Measurements from ENCODE around the gene TM4SF20.

Gene TM4SF20

GRCh38 chr2:227363756-227364155 lies 15.3 kb downstream of the TM4SF20 start:
- peaks cover 29% of the 10 kb centered on the region for H3K36me3 ChIP-seq
- no peaks in the 10 kb centered on the region for H3K9me3 ChIP-seq
- peaks cover 7% of the 10 kb centered on the region for H3K27me3 ChIP-seq
- H3K4me1 ChIP-seq (ENCODE audit: control insufficient read depth in 1 of 2, insufficient read depth in 1 of 2, low read depth in 1 of 2, low read length in 1 of 2): peaks cover 6 to 12% of the 10 kb centered on the region in 2 experiments
- TF ChIP-seq, protein P1, sequence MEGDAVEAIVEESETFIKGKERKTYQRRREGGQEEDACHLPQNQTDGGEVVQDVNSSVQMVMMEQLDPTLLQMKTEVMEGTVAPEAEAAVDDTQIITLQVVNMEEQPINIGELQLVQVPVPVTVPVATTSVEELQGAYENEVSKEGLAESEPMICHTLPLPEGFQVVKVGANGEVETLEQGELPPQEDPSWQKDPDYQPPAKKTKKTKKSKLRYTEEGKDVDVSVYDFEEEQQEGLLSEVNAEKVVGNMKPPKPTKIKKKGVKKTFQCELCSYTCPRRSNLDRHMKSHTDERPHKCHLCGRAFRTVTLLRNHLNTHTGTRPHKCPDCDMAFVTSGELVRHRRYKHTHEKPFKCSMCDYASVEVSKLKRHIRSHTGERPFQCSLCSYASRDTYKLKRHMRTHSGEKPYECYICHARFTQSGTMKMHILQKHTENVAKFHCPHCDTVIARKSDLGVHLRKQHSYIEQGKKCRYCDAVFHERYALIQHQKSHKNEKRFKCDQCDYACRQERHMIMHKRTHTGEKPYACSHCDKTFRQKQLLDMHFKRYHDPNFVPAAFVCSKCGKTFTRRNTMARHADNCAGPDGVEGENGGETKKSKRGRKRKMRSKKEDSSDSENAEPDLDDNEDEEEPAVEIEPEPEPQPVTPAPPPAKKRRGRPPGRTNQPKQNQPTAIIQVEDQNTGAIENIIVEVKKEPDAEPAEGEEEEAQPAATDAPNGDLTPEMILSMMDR (IDR thresholded peaks at IDR 0.05): no peak
- no peak overlapping the region for H3K4me3 ChIP-seq (ENCODE audit: low read depth in 1 of 2, low read length in 1 of 2)
- H3K27ac ChIP-seq: no peak overlapping the region

GRCh38 chr2:227360351-227360750 lies 18.8 kb downstream of the TM4SF20 start:
- no peak overlapping the region for H3K27ac ChIP-seq
- no peaks in the 10 kb centered on the region for H3K9me3 ChIP-seq
- TF ChIP-seq, protein P1 (IDR thresholded peaks at IDR 0.05): no peak

DNA sequence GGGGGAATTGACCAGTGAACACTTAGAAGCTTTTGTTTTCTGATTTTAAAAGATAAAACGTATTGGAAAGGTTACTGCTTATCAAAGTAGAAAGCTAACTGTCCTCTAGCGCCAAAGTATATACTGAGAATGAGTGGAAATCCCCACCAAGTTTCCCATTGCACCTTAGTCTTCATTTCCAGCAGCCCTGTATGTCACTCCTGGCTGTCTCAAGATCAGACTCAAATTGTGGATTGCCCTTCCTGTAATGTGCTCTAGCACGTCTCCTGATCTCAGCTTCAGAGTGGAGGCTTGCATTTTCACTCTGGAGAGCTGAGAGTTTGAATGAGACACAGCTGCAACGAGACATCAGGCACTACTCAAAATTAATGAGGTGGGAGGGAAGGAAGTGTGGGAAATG lies 27.5 kb downstream of the TM4SF20 start:
- H3K27ac ChIP-seq: no peak overlapping the region
- H3K9me3 ChIP-seq: no peaks in the 10 kb centered on the region
- TF ChIP-seq, protein P1 (IDR thresholded peaks at IDR 0.05): no peak
- no peaks in the 10 kb centered on the region for H3K27me3 ChIP-seq
- H3K36me3 ChIP-seq: peaks cover 44% of the 10 kb centered on the region
- no peak overlapping the region for H3K4me3 ChIP-seq (ENCODE audit: low read depth in 1 of 2, low read length in 1 of 2)
- H3K4me1 ChIP-seq (ENCODE audit: control insufficient read depth in 1 of 2, insufficient read depth in 1 of 2, low read depth in 1 of 2, low read length in 1 of 2): no peaks in the 10 kb centered on the region

More at GRCh38 chr2:227360351-227360750, 18.8 kb downstream of the TM4SF20 start:
- H3K4me1 ChIP-seq (ENCODE audit: control insufficient read depth in 1 of 2, insufficient read depth in 1 of 2, low read depth in 1 of 2, low read length in 1 of 2): no peaks in the 10 kb centered on the region
- H3K36me3 ChIP-seq: peaks cover 63% of the 10 kb centered on the region
- no peaks in the 10 kb centered on the region for H3K27me3 ChIP-seq
- no peak overlapping the region for H3K4me3 ChIP-seq (ENCODE audit: low read depth in 1 of 2, low read length in 1 of 2)

DNA sequence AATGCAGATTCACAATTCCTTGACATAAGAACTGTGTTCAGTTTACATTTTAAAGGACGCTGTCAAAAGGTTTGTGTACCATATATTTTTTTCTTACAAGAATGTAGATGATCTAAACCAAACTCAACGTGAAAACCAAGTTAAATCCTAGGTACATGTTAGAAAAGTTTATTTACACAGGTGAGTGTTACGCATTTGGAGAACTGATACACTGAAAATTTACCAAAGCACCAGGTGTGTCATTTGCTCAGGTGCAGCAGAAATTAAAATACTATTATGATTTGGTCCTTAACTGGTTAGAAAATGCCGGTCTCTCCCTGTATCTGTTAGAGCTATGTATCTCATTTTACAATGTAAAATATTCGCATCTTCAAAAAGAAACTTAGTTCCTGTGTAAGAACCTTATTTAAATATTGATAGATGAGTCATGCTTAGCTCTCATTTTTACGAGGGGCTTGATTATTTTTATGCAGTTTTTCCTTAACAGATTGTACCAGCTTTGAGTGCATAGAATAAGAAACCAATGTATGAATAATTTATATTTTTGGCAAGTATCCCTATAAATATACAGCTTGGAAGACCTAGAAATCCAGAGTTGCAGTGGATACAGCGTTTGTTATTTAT lies 29.0 kb downstream of the TM4SF20 start:
- TF ChIP-seq, protein P1 (IDR thresholded peaks at IDR 0.05): no peak
- H3K4me1 ChIP-seq (ENCODE audit: control insufficient read depth in 1 of 2, insufficient read depth in 1 of 2, low read depth in 1 of 2, low read length in 1 of 2): no peaks in the 10 kb centered on the region

GRCh38 chr2:227348324-227348723 lies 30.8 kb downstream of the TM4SF20 start:
- Histone ChIP-seq H3K9me3 (no peaks in the 10 kb centered on the region), H3K36me3 (peaks cover 49% of the 10 kb centered on the region), H3K4me1 (ENCODE audit: control insufficient read depth in 1 of 2, insufficient read depth in 1 of 2, low read depth in 1 of 2, low read length in 1 of 2) (no peaks in the 10 kb centered on the region), H3K27ac (no peak overlapping the region), H3K27me3 (no peaks in the 10 kb centered on the region), H3K4me3 (ENCODE audit: low read depth in 1 of 2, low read length in 1 of 2) (no peak overlapping the region)
- TF ChIP-seq, protein P1 (IDR thresholded peaks at IDR 0.05): no peak

More for the DNA sequence above, 29.0 kb downstream of the TM4SF20 start:
- no peaks in the 10 kb centered on the region for H3K9me3 ChIP-seq
- H3K27me3 ChIP-seq: no peaks in the 10 kb centered on the region
- peaks cover 46% of the 10 kb centered on the region for H3K36me3 ChIP-seq
- H3K27ac ChIP-seq: no peak overlapping the region
- H3K4me3 ChIP-seq (ENCODE audit: low read depth in 1 of 2, low read length in 1 of 2): no peak overlapping the region

Data from neutrophil (primary cell).